Activated T-cell treated with anti-CD3 and anti-CD28 coated beads, Interleukin-2, amount 50 U/mL, for 72 hours (primary cell): ENCODE data around the gene GJD3. TPM values are rescaled to one million over a fixed set of nuclear protein-coding genes. Genes with fewer than 3 reads are reported as not detected.
"Not testable (repeated sequence)": the region's sequence is repeated elsewhere in the genome, so short reads cannot be mapped to it uniquely, and the experiment has no call there.

Experiments
- ATAC-seq, 2 donors: fragments of 150-1000 bp; cut with Tn5 transposase; replicated peaks in 1 of 2; 2 replicates each; pipeline ENCODE4 v1.10.0; 2021; ENCODE audit warnings: moderate library complexity in 2 of 2, mild to moderate bottlenecking in 1 of 2
- DNase-seq, 2 donors: peaks; one replicate each; pipeline ENCODE4 v3.0.0; 2021 to 2022; ENCODE audit warnings: mixed read lengths in 1 of 2
- H3K27ac Mint-ChIP-seq: one replicate; pipeline ENCODE4 v1.8.0; 2022; ENCODE audit warnings: mild to moderate bottlenecking, moderate library complexity, mixed read lengths
- H3K27me3 Mint-ChIP-seq: one replicate; pipeline ENCODE4 v1.8.0; 2022; ENCODE audit warnings: low read depth, mixed read lengths
- H3K36me3 Mint-ChIP-seq, 2 donors: one replicate each; pipeline ENCODE4 v1.8.0; 2022; ENCODE audit warnings: mixed read lengths in 2 of 2, mild to moderate bottlenecking in 1 of 2; ENCODE audit not compliant: insufficient read depth in 2 of 2
- H3K4me1 Mint-ChIP-seq: one replicate; pipeline ENCODE4 v1.8.0; 2022; ENCODE audit warnings: low read depth, mixed read lengths
- H3K4me3 Mint-ChIP-seq, 2 donors: one replicate each; pipeline ENCODE4 v1.8.0; 2022; ENCODE audit warnings: mild to moderate bottlenecking in 2 of 2, mixed read lengths in 2 of 2, moderate library complexity in 2 of 2
- H3K9me3 Mint-ChIP-seq, 2 donors: one replicate each; pipeline ENCODE4 v1.8.0; 2022; ENCODE audit warnings: mixed read lengths in 2 of 2
- total RNA-seq, 2 donors: library from RNA; stranded (reverse); gene quantifications; one replicate each; pipeline ENCODE4 v1.2.3, GENCODE V29; 2022

GJD3 gene
- not detected for total RNA-seq

- Mint-ChIP-seq H3K4me3 (peak within 1 kb of the TSS; percentile 84 to 85), H3K36me3 (peaks cover 0 to 4% of the 10 kb centered on the region in 2 donors), H3K27ac (no peak within 1 kb of the TSS), H3K9me3 (no peaks in the 10 kb centered on the region), H3K27me3 (peaks cover 14% of the 10 kb centered on the region), H3K4me1 (peaks cover 16% of the 10 kb centered on the region)
- ATAC-seq (no peak), DNase-seq (no peak)
Observed at GRCh38 chr17:40364121-40364861, at the start of gene GJD3. TSS of gene GJD3 (minus strand) at chr17:40364737. CDS start at chr17:40363815, 922 bp downstream.

- Mint-ChIP-seq H3K4me1 (peaks cover 31% of the 10 kb centered on the region), H3K36me3 (peaks cover 13 to 54% of the 10 kb centered on the region in 2 donors)
- H3K4me3 Mint-ChIP-seq, DNase-seq, H3K27ac Mint-ChIP-seq, ATAC-seq, H3K27me3 Mint-ChIP-seq, H3K9me3 Mint-ChIP-seq: not testable (repeated sequence)
Observed at GRCh38 chr17:40414312-40414711, 49.8 kb upstream of the GJD3 start.

- no peaks in the 10 kb centered on the region for H3K27me3 Mint-ChIP-seq
- H3K4me3 Mint-ChIP-seq, result no peak overlapping the region
- peaks cover 17% of the 10 kb centered on the region for H3K4me1 Mint-ChIP-seq
- ATAC-seq (no peak), DNase-seq (no peak)
- peaks cover 14 to 55% of the 10 kb centered on the region in 2 donors for H3K36me3 Mint-ChIP-seq
- H3K9me3 Mint-ChIP-seq, result no peaks in the 10 kb centered on the region
- no peak overlapping the region for H3K27ac Mint-ChIP-seq
Observed at GRCh38 chr17:40412880-40413279, 48.3 kb upstream of the GJD3 start.

- Mint-ChIP-seq H3K9me3 (no peaks in the 10 kb centered on the region), H3K27ac (no peak overlapping the region), H3K27me3 (no peaks in the 10 kb centered on the region), H3K4me3 (no peak overlapping the region), H3K4me1 (peaks cover 16% of the 10 kb centered on the region), H3K36me3 (peaks cover 12 to 61% of the 10 kb centered on the region in 2 donors)
- ATAC-seq (no peak), DNase-seq (no peak)
Observed at GRCh38 chr17:40411821-40412220, 47.3 kb upstream of the GJD3 start.

- Mint-ChIP-seq H3K36me3 (peaks cover 10 to 57% of the 10 kb centered on the region in 2 donors), H3K27me3 (no peaks in the 10 kb centered on the region), H3K4me1 (peaks cover under 1% of the 10 kb centered on the region), H3K4me3 (no peak overlapping the region), H3K27ac (no peak overlapping the region), H3K9me3 (no peaks in the 10 kb centered on the region)
- ATAC-seq (no peak), DNase-seq (no peak)
Observed at GRCh38 chr17:40410082-40410481, 45.5 kb upstream of the GJD3 start.

- peaks cover 10 to 59% of the 10 kb centered on the region in 2 donors for H3K36me3 Mint-ChIP-seq
- DNase-seq, ATAC-seq, H3K27ac Mint-ChIP-seq, H3K27me3 Mint-ChIP-seq, H3K9me3 Mint-ChIP-seq, H3K4me3 Mint-ChIP-seq, H3K4me1 Mint-ChIP-seq: not testable (repeated sequence)
Observed at GRCh38 chr17:40409540-40409939, 45.0 kb upstream of the GJD3 start.

- peaks cover 9 to 60% of the 10 kb centered on the region in 2 donors for H3K36me3 Mint-ChIP-seq
- no peaks in the 10 kb centered on the region for H3K9me3 Mint-ChIP-seq
- no peak overlapping the region for H3K4me3 Mint-ChIP-seq
- no peaks in the 10 kb centered on the region for H3K27me3 Mint-ChIP-seq
- ATAC-seq, result no peak
- no peak for DNase-seq
- H3K27ac Mint-ChIP-seq, result no peak overlapping the region
- peaks cover 13% of the 10 kb centered on the region for H3K4me1 Mint-ChIP-seq
Observed at GRCh38 chr17:40407460-40407859, 42.9 kb upstream of the GJD3 start.

- no peak for DNase-seq
- Mint-ChIP-seq H3K4me3 (no peak overlapping the region), H3K9me3 (no peaks in the 10 kb centered on the region), H3K27me3 (no peaks in the 10 kb centered on the region), H3K27ac (no peak overlapping the region), H3K36me3 (peaks cover 12 to 61% of the 10 kb centered on the region in 2 donors), H3K4me1 (peaks cover 13% of the 10 kb centered on the region)
- ATAC-seq, result no peak
Observed at GRCh38 chr17:40404003-40404402, 39.5 kb upstream of the GJD3 start.

GRCh38 chr17:40402668-40403067, 38.1 kb upstream of the GJD3 start:
- Mint-ChIP-seq H3K27ac (no peak overlapping the region), H3K4me1 (peaks cover 13% of the 10 kb centered on the region), H3K36me3 (peaks cover 11 to 71% of the 10 kb centered on the region in 2 donors), H3K4me3 (no peak overlapping the region), H3K9me3 (no peaks in the 10 kb centered on the region), H3K27me3 (no peaks in the 10 kb centered on the region)
- DNase-seq (no peak), ATAC-seq (peak in 1 of 2 donors; percentile 9)

- no peaks in the 10 kb centered on the region for H3K27me3 Mint-ChIP-seq
- DNase-seq, result no peak
- peaks cover 11% of the 10 kb centered on the region for H3K4me1 Mint-ChIP-seq
- H3K9me3 Mint-ChIP-seq, result no peaks in the 10 kb centered on the region
- H3K4me3 Mint-ChIP-seq, result no peak overlapping the region
- H3K27ac Mint-ChIP-seq, result peak overlapping the region; percentile 40
- H3K36me3 Mint-ChIP-seq, result peaks cover 12 to 65% of the 10 kb centered on the region in 2 donors
- peak in 1 of 2 donors; percentile 52 for ATAC-seq
Observed at GRCh38 chr17:40399185-40399584, 34.6 kb upstream of the GJD3 start.

GRCh38 chr17:40386555-40386954, 22.0 kb upstream of the GJD3 start:
- H3K36me3 Mint-ChIP-seq, result peaks cover 0 to 25% of the 10 kb centered on the region in 2 donors
- not testable (repeated sequence) for H3K27ac Mint-ChIP-seq, H3K4me3 Mint-ChIP-seq, H3K27me3 Mint-ChIP-seq, ATAC-seq, H3K4me1 Mint-ChIP-seq, DNase-seq, H3K9me3 Mint-ChIP-seq

GRCh38 chr17:40382251-40382650, 17.7 kb upstream of the GJD3 start:
- H3K4me1 Mint-ChIP-seq, result peaks cover under 1% of the 10 kb centered on the region
- no peak overlapping the region for H3K27ac Mint-ChIP-seq
- no peak for ATAC-seq
- H3K27me3 Mint-ChIP-seq, result peaks cover 5% of the 10 kb centered on the region
- no peak for DNase-seq
- H3K36me3 Mint-ChIP-seq, result peaks cover 0 to 3% of the 10 kb centered on the region in 2 donors
- H3K4me3 Mint-ChIP-seq, result no peak overlapping the region
- no peaks in the 10 kb centered on the region for H3K9me3 Mint-ChIP-seq

- ATAC-seq (no peak), DNase-seq (no peak)
- H3K9me3 Mint-ChIP-seq, result no peaks in the 10 kb centered on the region
- no peak overlapping the region for H3K4me3 Mint-ChIP-seq
- no peak overlapping the region for H3K27ac Mint-ChIP-seq
- peaks cover 14% of the 10 kb centered on the region for H3K27me3 Mint-ChIP-seq
- peaks cover 0 to 2% of the 10 kb centered on the region in 2 donors for H3K36me3 Mint-ChIP-seq
- H3K4me1 Mint-ChIP-seq, result peaks cover 18% of the 10 kb centered on the region
Observed at GRCh38 chr17:40378966-40379365, 14.4 kb upstream of the GJD3 start.

GRCh38 chr17:40377832-40378231, 13.3 kb upstream of the GJD3 start:
- ATAC-seq (no peak), DNase-seq (no peak)
- Mint-ChIP-seq H3K36me3 (peaks cover 6% of the 10 kb centered on the region in 2 donors), H3K27me3 (peaks cover 14% of the 10 kb centered on the region), H3K27ac (no peak overlapping the region), H3K4me3 (no peak overlapping the region), H3K4me1 (peaks cover 30% of the 10 kb centered on the region), H3K9me3 (peaks cover 5% of the 10 kb centered on the region in 2 donors)
